ENCODE measurements around the gene TMEM140. TPM values are rescaled to one million over a fixed set of nuclear protein-coding genes. Genes with fewer than 3 reads are reported as not detected.

Gene TMEM140
- total and polyA plus RNA-seq, 2 of the 13 experiments (the other 11 are each of a cell fraction or from before 2014, with no cell fraction given) = 9.2 to 21.7 TPM

DNA sequence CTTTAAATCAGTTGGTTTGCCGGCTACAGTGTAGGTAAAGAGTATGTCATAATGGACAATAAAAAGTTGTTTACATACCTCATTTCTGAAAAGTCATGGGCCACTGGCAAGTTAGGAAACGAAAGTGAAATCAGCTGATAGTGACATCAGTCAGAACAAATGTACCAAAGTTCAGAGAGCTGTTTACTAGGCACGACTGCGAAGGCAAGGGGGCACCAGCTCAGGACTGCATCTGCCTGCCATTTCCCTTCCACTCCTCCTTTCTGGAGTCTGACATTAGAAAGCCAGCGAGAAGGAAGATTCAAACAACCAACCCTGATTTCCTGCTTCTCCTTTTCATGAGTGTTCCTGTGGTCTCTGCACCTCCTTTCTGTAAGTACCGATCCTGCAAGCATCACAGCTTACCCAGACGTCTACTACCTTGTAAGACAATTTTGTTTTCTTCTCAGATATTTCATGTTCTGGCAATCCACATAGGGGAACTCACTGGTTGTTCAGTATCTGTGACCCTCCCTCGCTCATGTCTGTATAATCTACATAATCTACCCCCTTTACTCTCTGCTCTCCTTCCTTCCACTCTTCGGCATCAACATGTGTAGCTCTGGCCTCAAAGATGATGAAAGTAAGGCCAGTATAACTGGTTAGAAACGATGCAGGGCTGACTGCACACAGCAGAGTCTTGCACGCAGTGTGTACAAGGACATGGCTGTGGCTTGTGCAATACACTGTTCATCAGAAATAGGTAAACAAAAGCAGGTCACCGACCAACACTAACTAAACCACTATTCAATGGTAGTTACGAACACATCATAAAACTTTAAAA lies at the start of gene TMEM140 (continued):
- TF ChIP-seq, protein P1, sequence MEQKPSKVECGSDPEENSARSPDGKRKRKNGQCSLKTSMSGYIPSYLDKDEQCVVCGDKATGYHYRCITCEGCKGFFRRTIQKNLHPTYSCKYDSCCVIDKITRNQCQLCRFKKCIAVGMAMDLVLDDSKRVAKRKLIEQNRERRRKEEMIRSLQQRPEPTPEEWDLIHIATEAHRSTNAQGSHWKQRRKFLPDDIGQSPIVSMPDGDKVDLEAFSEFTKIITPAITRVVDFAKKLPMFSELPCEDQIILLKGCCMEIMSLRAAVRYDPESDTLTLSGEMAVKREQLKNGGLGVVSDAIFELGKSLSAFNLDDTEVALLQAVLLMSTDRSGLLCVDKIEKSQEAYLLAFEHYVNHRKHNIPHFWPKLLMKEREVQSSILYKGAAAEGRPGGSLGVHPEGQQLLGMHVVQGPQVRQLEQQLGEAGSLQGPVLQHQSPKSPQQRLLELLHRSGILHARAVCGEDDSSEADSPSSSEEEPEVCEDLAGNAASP (CRISPR knock-in tag; IDR thresholded peaks at IDR 0.05; ENCODE audit: borderline replicate concordance) = peak; percentile 43; the same call in 1 of the 2 replicates
- TF ChIP-seq ZNF558 (CRISPR knock-in tag; IDR thresholded peaks at IDR 0.05; ENCODE audit: borderline replicate concordance) (no peak), ZNF317 (CRISPR knock-in tag; IDR thresholded peaks at IDR 0.05) (peak; percentile 93), CBFB (CRISPR knock-in tag; IDR thresholded peaks at IDR 0.05) (0 out of 2 replicates have a peak, but pooled peaks have one; percentile 32), ZNF17 (CRISPR knock-in tag; IDR thresholded peaks at IDR 0.05) (no peak), RARG (CRISPR knock-in tag; IDR thresholded peaks at IDR 0.05; ENCODE audit: low read depth) (no peak), TCF7 (IDR thresholded peaks at IDR 0.05; ENCODE audit: low read depth) (no peak), ZNF260 (CRISPR knock-in tag; IDR thresholded peaks at IDR 0.05; ENCODE audit: borderline replicate concordance, low read depth) (no peak), FOSL1 (CRISPR knock-in tag; IDR thresholded peaks at IDR 0.05; ENCODE audit: borderline replicate concordance) (no peak), ZNF607 (CRISPR knock-in tag; IDR thresholded peaks at IDR 0.05; ENCODE audit: borderline replicate concordance) (peak; percentile 79), ZKSCAN5 (CRISPR knock-in tag; IDR thresholded peaks at IDR 0.05) (no peak), ISX (CRISPR knock-in tag; conservative IDR thresholded peaks at IDR 0.05) (no peak), TSC22D2 (CRISPR knock-in tag; IDR thresholded peaks at IDR 0.05; ENCODE audit: borderline replicate concordance) (0 out of 2 replicates have a peak, but pooled peaks have one; percentile 21)
- TF ChIP-seq, protein P2, sequence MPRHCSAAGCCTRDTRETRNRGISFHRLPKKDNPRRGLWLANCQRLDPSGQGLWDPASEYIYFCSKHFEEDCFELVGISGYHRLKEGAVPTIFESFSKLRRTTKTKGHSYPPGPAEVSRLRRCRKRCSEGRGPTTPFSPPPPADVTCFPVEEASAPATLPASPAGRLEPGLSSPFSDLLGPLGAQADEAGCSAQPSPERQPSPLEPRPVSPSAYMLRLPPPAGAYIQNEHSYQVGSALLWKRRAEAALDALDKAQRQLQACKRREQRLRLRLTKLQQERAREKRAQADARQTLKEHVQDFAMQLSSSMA (CRISPR knock-in tag; IDR thresholded peaks at IDR 0.05) = no peak
- TF ChIP-seq, protein P3, sequence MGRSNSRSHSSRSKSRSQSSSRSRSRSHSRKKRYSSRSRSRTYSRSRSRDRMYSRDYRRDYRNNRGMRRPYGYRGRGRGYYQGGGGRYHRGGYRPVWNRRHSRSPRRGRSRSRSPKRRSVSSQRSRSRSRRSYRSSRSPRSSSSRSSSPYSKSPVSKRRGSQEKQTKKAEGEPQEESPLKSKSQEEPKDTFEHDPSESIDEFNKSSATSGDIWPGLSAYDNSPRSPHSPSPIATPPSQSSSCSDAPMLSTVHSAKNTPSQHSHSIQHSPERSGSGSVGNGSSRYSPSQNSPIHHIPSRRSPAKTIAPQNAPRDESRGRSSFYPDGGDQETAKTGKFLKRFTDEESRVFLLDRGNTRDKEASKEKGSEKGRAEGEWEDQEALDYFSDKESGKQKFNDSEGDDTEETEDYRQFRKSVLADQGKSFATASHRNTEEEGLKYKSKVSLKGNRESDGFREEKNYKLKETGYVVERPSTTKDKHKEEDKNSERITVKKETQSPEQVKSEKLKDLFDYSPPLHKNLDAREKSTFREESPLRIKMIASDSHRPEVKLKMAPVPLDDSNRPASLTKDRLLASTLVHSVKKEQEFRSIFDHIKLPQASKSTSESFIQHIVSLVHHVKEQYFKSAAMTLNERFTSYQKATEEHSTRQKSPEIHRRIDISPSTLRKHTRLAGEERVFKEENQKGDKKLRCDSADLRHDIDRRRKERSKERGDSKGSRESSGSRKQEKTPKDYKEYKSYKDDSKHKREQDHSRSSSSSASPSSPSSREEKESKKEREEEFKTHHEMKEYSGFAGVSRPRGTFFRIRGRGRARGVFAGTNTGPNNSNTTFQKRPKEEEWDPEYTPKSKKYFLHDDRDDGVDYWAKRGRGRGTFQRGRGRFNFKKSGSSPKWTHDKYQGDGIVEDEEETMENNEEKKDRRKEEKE (IDR thresholded peaks at IDR 0.05) = no peak
- TF ChIP-seq, protein P4, sequence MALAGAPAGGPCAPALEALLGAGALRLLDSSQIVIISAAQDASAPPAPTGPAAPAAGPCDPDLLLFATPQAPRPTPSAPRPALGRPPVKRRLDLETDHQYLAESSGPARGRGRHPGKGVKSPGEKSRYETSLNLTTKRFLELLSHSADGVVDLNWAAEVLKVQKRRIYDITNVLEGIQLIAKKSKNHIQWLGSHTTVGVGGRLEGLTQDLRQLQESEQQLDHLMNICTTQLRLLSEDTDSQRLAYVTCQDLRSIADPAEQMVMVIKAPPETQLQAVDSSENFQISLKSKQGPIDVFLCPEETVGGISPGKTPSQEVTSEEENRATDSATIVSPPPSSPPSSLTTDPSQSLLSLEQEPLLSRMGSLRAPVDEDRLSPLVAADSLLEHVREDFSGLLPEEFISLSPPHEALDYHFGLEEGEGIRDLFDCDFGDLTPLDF (CRISPR knock-in tag; IDR thresholded peaks at IDR 0.05) = no peak
- TF ChIP-seq, protein P5, sequence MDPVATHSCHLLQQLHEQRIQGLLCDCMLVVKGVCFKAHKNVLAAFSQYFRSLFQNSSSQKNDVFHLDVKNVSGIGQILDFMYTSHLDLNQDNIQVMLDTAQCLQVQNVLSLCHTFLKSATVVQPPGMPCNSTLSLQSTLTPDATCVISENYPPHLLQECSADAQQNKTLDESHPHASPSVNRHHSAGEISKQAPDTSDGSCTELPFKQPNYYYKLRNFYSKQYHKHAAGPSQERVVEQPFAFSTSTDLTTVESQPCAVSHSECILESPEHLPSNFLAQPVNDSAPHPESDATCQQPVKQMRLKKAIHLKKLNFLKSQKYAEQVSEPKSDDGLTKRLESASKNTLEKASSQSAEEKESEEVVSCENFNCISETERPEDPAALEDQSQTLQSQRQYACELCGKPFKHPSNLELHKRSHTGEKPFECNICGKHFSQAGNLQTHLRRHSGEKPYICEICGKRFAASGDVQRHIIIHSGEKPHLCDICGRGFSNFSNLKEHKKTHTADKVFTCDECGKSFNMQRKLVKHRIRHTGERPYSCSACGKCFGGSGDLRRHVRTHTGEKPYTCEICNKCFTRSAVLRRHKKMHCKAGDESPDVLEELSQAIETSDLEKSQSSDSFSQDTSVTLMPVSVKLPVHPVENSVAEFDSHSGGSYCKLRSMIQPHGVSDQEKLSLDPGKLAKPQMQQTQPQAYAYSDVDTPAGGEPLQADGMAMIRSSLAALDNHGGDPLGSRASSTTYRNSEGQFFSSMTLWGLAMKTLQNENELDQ (CRISPR knock-in tag; IDR thresholded peaks at IDR 0.05; ENCODE audit: borderline replicate concordance) = no peak
- TF ChIP-seq, protein P6, sequence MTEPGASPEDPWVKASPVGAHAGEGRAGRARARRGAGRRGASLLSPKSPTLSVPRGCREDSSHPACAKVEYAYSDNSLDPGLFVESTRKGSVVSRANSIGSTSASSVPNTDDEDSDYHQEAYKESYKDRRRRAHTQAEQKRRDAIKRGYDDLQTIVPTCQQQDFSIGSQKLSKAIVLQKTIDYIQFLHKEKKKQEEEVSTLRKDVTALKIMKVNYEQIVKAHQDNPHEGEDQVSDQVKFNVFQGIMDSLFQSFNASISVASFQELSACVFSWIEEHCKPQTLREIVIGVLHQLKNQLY (CRISPR knock-in tag; IDR thresholded peaks at IDR 0.05) = peak; percentile 72; the same call in 1 of the 2 replicates
